WTC11 (cell line): ENCODE data around the gene MCRIP2. TPM values are rescaled to one million over a fixed set of nuclear protein-coding genes. Genes with fewer than 3 reads are reported as not detected.

Experiments
- CREB1 ChIP-seq: sonication (generic); formaldehyde crosslinking; IDR thresholded peaks from 2 replicates; pipeline ENCODE4 v1.8.0; 2023; ENCODE audit warnings: mild to moderate bottlenecking, missing genetic modification reagents
- ESRRA ChIP-seq: sonication (generic); formaldehyde crosslinking; IDR thresholded peaks from 2 replicates; pipeline ENCODE4 v1.8.1; 2022; ENCODE audit warnings: mild to moderate bottlenecking, missing genetic modification reagents, borderline replicate concordance
- ETV6 ChIP-seq: sonication (generic); formaldehyde crosslinking; IDR thresholded peaks from 2 replicates; pipeline ENCODE4 v1.8.1; 2022; ENCODE audit warnings: mild to moderate bottlenecking, missing genetic modification reagents
- FOXK1 ChIP-seq: sonication (generic); formaldehyde crosslinking; IDR thresholded peaks from 2 replicates; pipeline ENCODE4 v1.8.0; 2022; ENCODE audit warnings: mild to moderate bottlenecking, moderate library complexity, missing genetic modification reagents
- JAZF1 ChIP-seq: fragments of 250-450 bp; sonication (Bioruptor Pico); IDR thresholded peaks from 2 replicates; pipeline ENCODE4 v1.9.0; 2021; ENCODE audit warnings: moderate library complexity, mild to moderate bottlenecking, inconsistent platforms
- NFATC4 ChIP-seq: fragments of 250-450 bp; sonication (Bioruptor Pico); IDR thresholded peaks from 2 replicates; pipeline ENCODE4 v1.9.0; 2021; ENCODE audit warnings: mild to moderate bottlenecking
- NFE2L1 ChIP-seq: sonication (generic); formaldehyde crosslinking; IDR thresholded peaks from 2 replicates; pipeline ENCODE4 v1.8.1; 2023; ENCODE audit warnings: missing genetic modification reagents
- RORB ChIP-seq: fragments of 250-450 bp; sonication (Bioruptor Pico); IDR thresholded peaks from 2 replicates; pipeline ENCODE4 v1.9.0; 2021; ENCODE audit warnings: mild to moderate bottlenecking
- TEAD4 ChIP-seq: sonication (generic); formaldehyde crosslinking; IDR thresholded peaks from 2 replicates; pipeline ENCODE4 v1.8.0; 2022; ENCODE audit warnings: mild to moderate bottlenecking, missing genetic modification reagents
- ZNF219 ChIP-seq: sonication (generic); formaldehyde crosslinking; IDR thresholded peaks from 2 replicates; pipeline ENCODE4 v1.8.0; 2023; ENCODE audit warnings: missing genetic modification reagents, mild to moderate bottlenecking, borderline replicate concordance
- ZNF317 ChIP-seq: sonication (generic); formaldehyde crosslinking; IDR thresholded peaks from 2 replicates; pipeline ENCODE4 v1.8.1; 2023; ENCODE audit warnings: low read depth, mild to moderate bottlenecking, moderate library complexity, missing genetic modification reagents, borderline replicate concordance
- ZNF423 ChIP-seq: fragments of 250-450 bp; sonication (Bioruptor Pico); IDR thresholded peaks from 2 replicates; pipeline ENCODE4 v2.1.2; 2022; ENCODE audit warnings: mild to moderate bottlenecking, moderate library complexity
- total RNA-seq: library from RNA; stranded (reverse); gene quantifications from 3 replicates; pipeline ENCODE4 v1.2.3, GENCODE V29; 2021
- TF ChIP-seq, protein P1 (sequence below): sonication (generic); formaldehyde crosslinking; IDR thresholded peaks from 2 replicates; pipeline ENCODE4 v1.8.0; 2023; ENCODE audit warnings: missing genetic modification reagents, mild to moderate bottlenecking, borderline replicate concordance
- TF ChIP-seq, protein P2 (sequence below): sonication (generic); formaldehyde crosslinking; IDR thresholded peaks from 2 replicates; pipeline ENCODE4 v1.8.0; 2022; ENCODE audit warnings: mild to moderate bottlenecking, missing genetic modification reagents
- TF ChIP-seq, protein P3 (sequence below): sonication (generic); formaldehyde crosslinking; IDR thresholded peaks from 2 replicates; pipeline ENCODE4 v1.8.0; 2022; ENCODE audit warnings: missing genetic modification reagents
- TF ChIP-seq, protein P4 (sequence below): sonication (generic); formaldehyde crosslinking; IDR thresholded peaks from 2 replicates; pipeline ENCODE4 v1.8.0; 2022; ENCODE audit warnings: mild to moderate bottlenecking, missing genetic modification reagents
- TF ChIP-seq, protein P5 (sequence below): sonication (generic); formaldehyde crosslinking; IDR thresholded peaks from 2 replicates; pipeline ENCODE4 v1.8.1; 2023; ENCODE audit warnings: mild to moderate bottlenecking, missing genetic modification reagents
- TF ChIP-seq, protein P6 (sequence below): sonication (generic); formaldehyde crosslinking; conservative IDR thresholded peaks from 2 replicates; pipeline ENCODE4 v1.8.1; 2023; ENCODE audit warnings: mild to moderate bottlenecking, low read depth, missing genetic modification reagents, moderate library complexity
- TF ChIP-seq, protein P7 (sequence below): sonication (generic); formaldehyde crosslinking; IDR thresholded peaks from 2 replicates; pipeline ENCODE4 v1.8.0; 2023; ENCODE audit warnings: mild to moderate bottlenecking, missing genetic modification reagents
- TF ChIP-seq, protein P8 (sequence below): sonication (generic); formaldehyde crosslinking; IDR thresholded peaks from 2 replicates; pipeline ENCODE4 v1.8.0; 2022; ENCODE audit warnings: mild to moderate bottlenecking, missing genetic modification reagents

MCRIP2 gene
- total RNA-seq, 1 experiment from 2014 or later: 63.3 TPM

DNA sequence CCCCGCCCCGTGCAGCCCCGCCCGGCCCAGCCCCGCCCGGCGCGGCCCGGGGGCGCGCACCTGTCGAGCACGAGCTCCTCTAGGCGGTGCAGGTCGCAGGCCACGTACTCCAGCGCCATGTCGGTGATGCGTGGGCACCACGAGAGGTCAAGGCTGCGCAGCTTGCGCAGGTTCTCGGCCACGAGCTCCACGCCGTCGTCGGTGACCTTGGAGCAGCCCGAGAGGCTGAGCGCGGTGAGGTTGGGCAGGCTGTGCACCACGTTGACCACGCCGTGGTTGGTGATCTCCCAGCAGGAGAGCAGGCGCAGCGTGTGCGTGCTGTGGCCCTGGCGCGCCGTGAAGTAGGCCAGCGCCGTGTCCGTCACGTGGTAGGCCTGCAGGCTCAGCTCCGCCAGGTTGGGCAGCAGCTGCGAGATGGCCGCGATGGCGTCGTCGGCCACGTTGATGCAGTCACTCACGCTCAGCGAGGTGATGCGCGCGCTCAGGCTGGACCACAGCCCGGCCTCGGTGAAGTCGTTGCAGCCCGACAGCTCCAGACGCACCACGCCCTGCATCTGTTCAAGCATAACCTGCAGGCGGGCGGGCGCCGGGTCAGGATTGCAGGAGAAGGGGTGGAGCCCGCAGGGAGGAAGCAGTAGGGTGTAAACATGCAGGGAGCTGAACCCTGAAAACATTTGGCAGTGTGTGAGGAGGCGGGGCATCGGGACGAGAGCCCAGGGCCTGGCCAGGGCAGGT, 53.9 kb downstream of the MCRIP2 start (continued):
- TF ChIP-seq, protein P1, sequence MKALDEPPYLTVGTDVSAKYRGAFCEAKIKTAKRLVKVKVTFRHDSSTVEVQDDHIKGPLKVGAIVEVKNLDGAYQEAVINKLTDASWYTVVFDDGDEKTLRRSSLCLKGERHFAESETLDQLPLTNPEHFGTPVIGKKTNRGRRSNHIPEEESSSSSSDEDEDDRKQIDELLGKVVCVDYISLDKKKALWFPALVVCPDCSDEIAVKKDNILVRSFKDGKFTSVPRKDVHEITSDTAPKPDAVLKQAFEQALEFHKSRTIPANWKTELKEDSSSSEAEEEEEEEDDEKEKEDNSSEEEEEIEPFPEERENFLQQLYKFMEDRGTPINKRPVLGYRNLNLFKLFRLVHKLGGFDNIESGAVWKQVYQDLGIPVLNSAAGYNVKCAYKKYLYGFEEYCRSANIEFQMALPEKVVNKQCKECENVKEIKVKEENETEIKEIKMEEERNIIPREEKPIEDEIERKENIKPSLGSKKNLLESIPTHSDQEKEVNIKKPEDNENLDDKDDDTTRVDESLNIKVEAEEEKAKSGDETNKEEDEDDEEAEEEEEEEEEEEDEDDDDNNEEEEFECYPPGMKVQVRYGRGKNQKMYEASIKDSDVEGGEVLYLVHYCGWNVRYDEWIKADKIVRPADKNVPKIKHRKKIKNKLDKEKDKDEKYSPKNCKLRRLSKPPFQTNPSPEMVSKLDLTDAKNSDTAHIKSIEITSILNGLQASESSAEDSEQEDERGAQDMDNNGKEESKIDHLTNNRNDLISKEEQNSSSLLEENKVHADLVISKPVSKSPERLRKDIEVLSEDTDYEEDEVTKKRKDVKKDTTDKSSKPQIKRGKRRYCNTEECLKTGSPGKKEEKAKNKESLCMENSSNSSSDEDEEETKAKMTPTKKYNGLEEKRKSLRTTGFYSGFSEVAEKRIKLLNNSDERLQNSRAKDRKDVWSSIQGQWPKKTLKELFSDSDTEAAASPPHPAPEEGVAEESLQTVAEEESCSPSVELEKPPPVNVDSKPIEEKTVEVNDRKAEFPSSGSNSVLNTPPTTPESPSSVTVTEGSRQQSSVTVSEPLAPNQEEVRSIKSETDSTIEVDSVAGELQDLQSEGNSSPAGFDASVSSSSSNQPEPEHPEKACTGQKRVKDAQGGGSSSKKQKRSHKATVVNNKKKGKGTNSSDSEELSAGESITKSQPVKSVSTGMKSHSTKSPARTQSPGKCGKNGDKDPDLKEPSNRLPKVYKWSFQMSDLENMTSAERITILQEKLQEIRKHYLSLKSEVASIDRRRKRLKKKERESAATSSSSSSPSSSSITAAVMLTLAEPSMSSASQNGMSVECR (CRISPR knock-in tag): peak; percentile 67; the same call in 1 of the 2 replicates
- TF ChIP-seq, protein P2, sequence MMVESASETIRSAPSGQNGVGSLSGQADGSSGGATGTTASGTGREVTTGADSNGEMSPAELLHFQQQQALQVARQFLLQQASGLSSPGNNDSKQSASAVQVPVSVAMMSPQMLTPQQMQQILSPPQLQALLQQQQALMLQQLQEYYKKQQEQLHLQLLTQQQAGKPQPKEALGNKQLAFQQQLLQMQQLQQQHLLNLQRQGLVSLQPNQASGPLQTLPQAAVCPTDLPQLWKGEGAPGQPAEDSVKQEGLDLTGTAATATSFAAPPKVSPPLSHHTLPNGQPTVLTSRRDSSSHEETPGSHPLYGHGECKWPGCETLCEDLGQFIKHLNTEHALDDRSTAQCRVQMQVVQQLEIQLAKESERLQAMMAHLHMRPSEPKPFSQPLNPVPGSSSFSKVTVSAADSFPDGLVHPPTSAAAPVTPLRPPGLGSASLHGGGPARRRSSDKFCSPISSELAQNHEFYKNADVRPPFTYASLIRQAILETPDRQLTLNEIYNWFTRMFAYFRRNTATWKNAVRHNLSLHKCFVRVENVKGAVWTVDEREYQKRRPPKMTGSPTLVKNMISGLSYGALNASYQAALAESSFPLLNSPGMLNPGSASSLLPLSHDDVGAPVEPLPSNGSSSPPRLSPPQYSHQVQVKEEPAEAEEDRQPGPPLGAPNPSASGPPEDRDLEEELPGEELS (CRISPR knock-in tag): peak; percentile 32; the same call in 1 of the 2 replicates
- TF ChIP-seq TEAD4 (CRISPR knock-in tag) (no peak), NFATC4 (CRISPR knock-in tag) (no peak), ETV6 (peak; percentile 53; the same call in 1 of the 2 replicates), CREB1 (CRISPR knock-in tag) (0 out of 2 replicates have a peak, but pooled peaks have one; percentile 36), NFE2L1 (CRISPR knock-in tag) (peak; percentile 84), ZNF317 (no peak), RORB (CRISPR knock-in tag) (no peak), FOXK1 (CRISPR knock-in tag) (peak; percentile 80; the same call in 1 of the 2 replicates), ZNF219 (no peak), ESRRA (peak; percentile 71; the same call in 1 of the 2 replicates), JAZF1 (CRISPR knock-in tag) (no peak), ZNF423 (CRISPR knock-in tag) (no peak)
- TF ChIP-seq, protein P3, sequence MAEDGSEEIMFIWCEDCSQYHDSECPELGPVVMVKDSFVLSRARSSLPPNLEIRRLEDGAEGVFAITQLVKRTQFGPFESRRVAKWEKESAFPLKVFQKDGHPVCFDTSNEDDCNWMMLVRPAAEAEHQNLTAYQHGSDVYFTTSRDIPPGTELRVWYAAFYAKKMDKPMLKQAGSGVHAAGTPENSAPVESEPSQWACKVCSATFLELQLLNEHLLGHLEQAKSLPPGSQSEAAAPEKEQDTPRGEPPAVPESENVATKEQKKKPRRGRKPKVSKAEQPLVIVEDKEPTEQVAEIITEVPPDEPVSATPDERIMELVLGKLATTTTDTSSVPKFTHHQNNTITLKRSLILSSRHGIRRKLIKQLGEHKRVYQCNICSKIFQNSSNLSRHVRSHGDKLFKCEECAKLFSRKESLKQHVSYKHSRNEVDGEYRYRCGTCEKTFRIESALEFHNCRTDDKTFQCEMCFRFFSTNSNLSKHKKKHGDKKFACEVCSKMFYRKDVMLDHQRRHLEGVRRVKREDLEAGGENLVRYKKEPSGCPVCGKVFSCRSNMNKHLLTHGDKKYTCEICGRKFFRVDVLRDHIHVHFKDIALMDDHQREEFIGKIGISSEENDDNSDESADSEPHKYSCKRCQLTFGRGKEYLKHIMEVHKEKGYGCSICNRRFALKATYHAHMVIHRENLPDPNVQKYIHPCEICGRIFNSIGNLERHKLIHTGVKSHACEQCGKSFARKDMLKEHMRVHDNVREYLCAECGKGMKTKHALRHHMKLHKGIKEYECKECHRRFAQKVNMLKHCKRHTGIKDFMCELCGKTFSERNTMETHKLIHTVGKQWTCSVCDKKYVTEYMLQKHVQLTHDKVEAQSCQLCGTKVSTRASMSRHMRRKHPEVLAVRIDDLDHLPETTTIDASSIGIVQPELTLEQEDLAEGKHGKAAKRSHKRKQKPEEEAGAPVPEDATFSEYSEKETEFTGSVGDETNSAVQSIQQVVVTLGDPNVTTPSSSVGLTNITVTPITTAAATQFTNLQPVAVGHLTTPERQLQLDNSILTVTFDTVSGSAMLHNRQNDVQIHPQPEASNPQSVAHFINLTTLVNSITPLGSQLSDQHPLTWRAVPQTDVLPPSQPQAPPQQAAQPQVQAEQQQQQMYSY: peak; percentile 56; the same call in 1 of the 2 replicates
- TF ChIP-seq, protein P4, sequence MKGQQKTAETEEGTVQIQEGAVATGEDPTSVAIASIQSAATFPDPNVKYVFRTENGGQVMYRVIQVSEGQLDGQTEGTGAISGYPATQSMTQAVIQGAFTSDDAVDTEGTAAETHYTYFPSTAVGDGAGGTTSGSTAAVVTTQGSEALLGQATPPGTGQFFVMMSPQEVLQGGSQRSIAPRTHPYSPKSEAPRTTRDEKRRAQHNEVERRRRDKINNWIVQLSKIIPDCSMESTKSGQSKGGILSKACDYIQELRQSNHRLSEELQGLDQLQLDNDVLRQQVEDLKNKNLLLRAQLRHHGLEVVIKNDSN (CRISPR knock-in tag): peak; percentile 68
- TF ChIP-seq, protein P5, sequence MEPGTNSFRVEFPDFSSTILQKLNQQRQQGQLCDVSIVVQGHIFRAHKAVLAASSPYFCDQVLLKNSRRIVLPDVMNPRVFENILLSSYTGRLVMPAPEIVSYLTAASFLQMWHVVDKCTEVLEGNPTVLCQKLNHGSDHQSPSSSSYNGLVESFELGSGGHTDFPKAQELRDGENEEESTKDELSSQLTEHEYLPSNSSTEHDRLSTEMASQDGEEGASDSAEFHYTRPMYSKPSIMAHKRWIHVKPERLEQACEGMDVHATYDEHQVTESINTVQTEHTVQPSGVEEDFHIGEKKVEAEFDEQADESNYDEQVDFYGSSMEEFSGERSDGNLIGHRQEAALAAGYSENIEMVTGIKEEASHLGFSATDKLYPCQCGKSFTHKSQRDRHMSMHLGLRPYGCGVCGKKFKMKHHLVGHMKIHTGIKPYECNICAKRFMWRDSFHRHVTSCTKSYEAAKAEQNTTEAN (CRISPR knock-in tag): peak; percentile 82; the same call in 1 of the 2 replicates
- TF ChIP-seq, protein P6, sequence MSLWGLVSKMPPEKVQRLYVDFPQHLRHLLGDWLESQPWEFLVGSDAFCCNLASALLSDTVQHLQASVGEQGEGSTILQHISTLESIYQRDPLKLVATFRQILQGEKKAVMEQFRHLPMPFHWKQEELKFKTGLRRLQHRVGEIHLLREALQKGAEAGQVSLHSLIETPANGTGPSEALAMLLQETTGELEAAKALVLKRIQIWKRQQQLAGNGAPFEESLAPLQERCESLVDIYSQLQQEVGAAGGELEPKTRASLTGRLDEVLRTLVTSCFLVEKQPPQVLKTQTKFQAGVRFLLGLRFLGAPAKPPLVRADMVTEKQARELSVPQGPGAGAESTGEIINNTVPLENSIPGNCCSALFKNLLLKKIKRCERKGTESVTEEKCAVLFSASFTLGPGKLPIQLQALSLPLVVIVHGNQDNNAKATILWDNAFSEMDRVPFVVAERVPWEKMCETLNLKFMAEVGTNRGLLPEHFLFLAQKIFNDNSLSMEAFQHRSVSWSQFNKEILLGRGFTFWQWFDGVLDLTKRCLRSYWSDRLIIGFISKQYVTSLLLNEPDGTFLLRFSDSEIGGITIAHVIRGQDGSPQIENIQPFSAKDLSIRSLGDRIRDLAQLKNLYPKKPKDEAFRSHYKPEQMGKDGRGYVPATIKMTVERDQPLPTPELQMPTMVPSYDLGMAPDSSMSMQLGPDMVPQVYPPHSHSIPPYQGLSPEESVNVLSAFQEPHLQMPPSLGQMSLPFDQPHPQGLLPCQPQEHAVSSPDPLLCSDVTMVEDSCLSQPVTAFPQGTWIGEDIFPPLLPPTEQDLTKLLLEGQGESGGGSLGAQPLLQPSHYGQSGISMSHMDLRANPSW (CRISPR knock-in tag): no peak; the same call in 1 of the 2 replicates
- TF ChIP-seq, protein P7, sequence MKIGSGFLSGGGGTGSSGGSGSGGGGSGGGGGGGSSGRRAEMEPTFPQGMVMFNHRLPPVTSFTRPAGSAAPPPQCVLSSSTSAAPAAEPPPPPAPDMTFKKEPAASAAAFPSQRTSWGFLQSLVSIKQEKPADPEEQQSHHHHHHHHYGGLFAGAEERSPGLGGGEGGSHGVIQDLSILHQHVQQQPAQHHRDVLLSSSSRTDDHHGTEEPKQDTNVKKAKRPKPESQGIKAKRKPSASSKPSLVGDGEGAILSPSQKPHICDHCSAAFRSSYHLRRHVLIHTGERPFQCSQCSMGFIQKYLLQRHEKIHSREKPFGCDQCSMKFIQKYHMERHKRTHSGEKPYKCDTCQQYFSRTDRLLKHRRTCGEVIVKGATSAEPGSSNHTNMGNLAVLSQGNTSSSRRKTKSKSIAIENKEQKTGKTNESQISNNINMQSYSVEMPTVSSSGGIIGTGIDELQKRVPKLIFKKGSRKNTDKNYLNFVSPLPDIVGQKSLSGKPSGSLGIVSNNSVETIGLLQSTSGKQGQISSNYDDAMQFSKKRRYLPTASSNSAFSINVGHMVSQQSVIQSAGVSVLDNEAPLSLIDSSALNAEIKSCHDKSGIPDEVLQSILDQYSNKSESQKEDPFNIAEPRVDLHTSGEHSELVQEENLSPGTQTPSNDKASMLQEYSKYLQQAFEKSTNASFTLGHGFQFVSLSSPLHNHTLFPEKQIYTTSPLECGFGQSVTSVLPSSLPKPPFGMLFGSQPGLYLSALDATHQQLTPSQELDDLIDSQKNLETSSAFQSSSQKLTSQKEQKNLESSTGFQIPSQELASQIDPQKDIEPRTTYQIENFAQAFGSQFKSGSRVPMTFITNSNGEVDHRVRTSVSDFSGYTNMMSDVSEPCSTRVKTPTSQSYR: no peak
- TF ChIP-seq, protein P8, sequence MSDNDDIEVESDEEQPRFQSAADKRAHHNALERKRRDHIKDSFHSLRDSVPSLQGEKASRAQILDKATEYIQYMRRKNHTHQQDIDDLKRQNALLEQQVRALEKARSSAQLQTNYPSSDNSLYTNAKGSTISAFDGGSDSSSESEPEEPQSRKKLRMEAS (CRISPR knock-in tag): peak; percentile 95
